Left ventricle myocardium superior (tissue), 1 donor: ENCODE data around the gene FBP1. TPM values are rescaled to one million over a fixed set of nuclear protein-coding genes. Genes with fewer than 3 reads are reported as not detected.

Experiments
- ATAC-seq: fragments of 200-7000 bp; cut with Tn5 transposase; one replicate; pipeline ENCODE4 v1.9.1; 2020; ENCODE audit warnings: mild to moderate bottlenecking, moderate library complexity
- DNase-seq: peaks from one replicate; pipeline ENCODE4 v3.0.0-alpha.2; 2020
- intact Hi-C: fragments of 100-400 bp; cut with micrococcal nuclease; formaldehyde crosslinking; loops from one replicate; pipeline ENCODE4 v1.11.0; 2022
- total RNA-seq: library from RNA; stranded (reverse); fragmentation: NEBNext Ultra II Directional; extraction: Animal tissue kit (Norgen Biotek cat#: 25700); gene quantifications from one replicate; pipeline ENCODE4 v1.2.1, GENCODE V29; 2021
- donor health status: DM: no; HTN: yes; CAD: no; lungs with severe emphysema.

The FBP1 gene
- total RNA-seq, 1 donor from 2014 or later, result 1.3 TPM

- intact Hi-C loops, result no loop called here
- ATAC-seq (no peak), DNase-seq (no peak)
These were observed 23.8 kb upstream of the FBP1 start for GRCh38 chr9:94663140-94663539.

- ATAC-seq (no peak), DNase-seq (no peak)
- intact Hi-C loops, result no loop called here
These were observed 17.9 kb upstream of the FBP1 start for GRCh38 chr9:94657021-94657725.

- intact Hi-C loops, result no loop called here
- ATAC-seq (peak; percentile 73), DNase-seq (no peak)
These were observed 16.9 kb upstream of the FBP1 start for GRCh38 chr9:94656200-94656599.

- no peak for DNase-seq
- ATAC-seq, result no peak
- intact Hi-C loops, result no loop called here
These were observed 16.4 kb upstream of the FBP1 start for GRCh38 chr9:94655739-94656138.

- ATAC-seq (peak; percentile 50), DNase-seq (no peak)
These were observed 15.0 kb upstream of the FBP1 start for GRCh38 chr9:94654165-94654894.

GRCh38 chr9:94650949-94651348 is 11.6 kb upstream of the FBP1 start:
- ATAC-seq (no peak), DNase-seq (no peak)
- intact Hi-C loops, result no loop called here

More at GRCh38 chr9:94654165-94654894, 15.0 kb upstream of the FBP1 start:
- intact Hi-C loops, result no loop called here

- DNase-seq (no peak), ATAC-seq (peak; percentile 14)
- intact Hi-C loops, result no loop called here
These were observed 9.9 kb upstream of the FBP1 start for GRCh38 chr9:94649100-94649819.

GRCh38 chr9:94648185-94648584 is 8.9 kb upstream of the FBP1 start:
- DNase-seq (no peak), ATAC-seq (no peak)
- intact Hi-C loops, result no loop called here

- intact Hi-C loops, result no loop called here
- ATAC-seq, result no peak
These were observed 6.6 kb upstream of the FBP1 start for GRCh38 chr9:94645901-94646300.

GRCh38 chr9:94644543-94644942 is 5.2 kb upstream of the FBP1 start:
- intact Hi-C loops, result no loop called here
- peak; percentile 92 for ATAC-seq
- peak; percentile 59 for DNase-seq

More at GRCh38 chr9:94645901-94646300, 6.6 kb upstream of the FBP1 start:
- DNase-seq, result no peak

- DNase-seq (no peak), ATAC-seq (no peak)
- intact Hi-C loops, result no loop called here
These were observed 4.4 kb upstream of the FBP1 start for GRCh38 chr9:94643741-94644140.

- ATAC-seq (no peak), DNase-seq (no peak)
- intact Hi-C loops, result no loop called here
These were observed 3.9 kb upstream of the FBP1 start for GRCh38 chr9:94643176-94643575.

GRCh38 chr9:94642501-94642900 is 3.2 kb upstream of the FBP1 start:
- ATAC-seq, result no peak
- DNase-seq, result no peak
- intact Hi-C loops, result no loop called here

- DNase-seq (no peak), ATAC-seq (no peak)
- intact Hi-C loops, result no loop called here
These were observed 670 bp upstream of the FBP1 start for GRCh38 chr9:94639999-94640376.

- ATAC-seq (no peak), DNase-seq (no peak)
- intact Hi-C loops, result no loop called here
These were observed 820 bp downstream of the FBP1 start for GRCh38 chr9:94638335-94639060.

GRCh38 chr9:94632737-94633136 is 6.6 kb downstream of the FBP1 start:
- DNase-seq (no peak), ATAC-seq (no peak)
- intact Hi-C loops, result no loop called here

- DNase-seq (no peak), ATAC-seq (no peak)
- intact Hi-C loops, result no loop called here
These were observed 7.7 kb downstream of the FBP1 start for GRCh38 chr9:94631599-94631998.

- no peak for DNase-seq
These were observed 8.5 kb downstream of the FBP1 start for GRCh38 chr9:94630833-94631232.

GRCh38 chr9:94630281-94630680 is 9.0 kb downstream of the FBP1 start:
- no peak for ATAC-seq
- no peak for DNase-seq
- intact Hi-C loops, result no loop called here

More at GRCh38 chr9:94630833-94631232, 8.5 kb downstream of the FBP1 start:
- no peak for ATAC-seq
- intact Hi-C loops, result no loop called here

GRCh38 chr9:94627287-94627686 is 12.0 kb downstream of the FBP1 start:
- ATAC-seq, result no peak
- intact Hi-C loops, result no loop called here

More at GRCh38 chr9:94627287-94627686, 12.0 kb downstream of the FBP1 start:
- no peak for DNase-seq
